HG03457 (cell line): ENCODE results near the gene DLG2.
"Not testable (repeated sequence)": the region's sequence is repeated elsewhere in the genome, so short reads cannot be mapped to it uniquely, and the experiment has no call there.

ENCODE experiments used
- ATAC-seq: cut with Tn5 transposase; IDR thresholded peaks from one replicate; pipeline ENCODE4 v1.9.1; 2021; ENCODE audit warnings: moderate number of reproducible peaks; ENCODE audit not compliant: unreplicated experiment

DLG2 gene

GRCh38 chr11:83784419-83784818 lies 1842.7 kb downstream of the DLG2 start:
- ATAC-seq = no peak

GRCh38 chr11:83782329-83782728 lies 1844.8 kb downstream of the DLG2 start:
- no peak for ATAC-seq

GRCh38 chr11:83779876-83780275 lies 1847.3 kb downstream of the DLG2 start:
- ATAC-seq = no peak

- no peak for ATAC-seq
Observed at GRCh38 chr11:83778596-83778995, 1848.5 kb downstream of the DLG2 start.

- no peak for ATAC-seq
Observed at GRCh38 chr11:83773950-83774880, 1852.9 kb downstream of the DLG2 start.

GRCh38 chr11:83768489-83768888 lies 1858.7 kb downstream of the DLG2 start:
- ATAC-seq = no peak

- no peak for ATAC-seq
Observed at GRCh38 chr11:83766932-83767331, 1860.2 kb downstream of the DLG2 start.

- no peak for ATAC-seq
Observed at GRCh38 chr11:83764643-83765042, 1862.5 kb downstream of the DLG2 start.

GRCh38 chr11:83760932-83761331 lies 1866.2 kb downstream of the DLG2 start:
- no peak for ATAC-seq

- ATAC-seq = no peak
Observed at GRCh38 chr11:83759148-83759547, 1868.0 kb downstream of the DLG2 start.

- ATAC-seq = no peak
Observed at GRCh38 chr11:83751041-83751440, 1876.1 kb downstream of the DLG2 start.

- no peak for ATAC-seq
Observed at GRCh38 chr11:83746921-83747585, 1880.1 kb downstream of the DLG2 start.

GRCh38 chr11:83744620-83745192 lies 1882.4 kb downstream of the DLG2 start:
- no peak for ATAC-seq

GRCh38 chr11:83736684-83737083 lies 1890.5 kb downstream of the DLG2 start:
- ATAC-seq = no peak

- ATAC-seq = no peak
Observed at GRCh38 chr11:83734120-83734519, 1893.0 kb downstream of the DLG2 start.

GRCh38 chr11:83731288-83731687 lies 1895.9 kb downstream of the DLG2 start:
- not testable (repeated sequence) for ATAC-seq

GRCh38 chr11:83728281-83728680 lies 1898.9 kb downstream of the DLG2 start:
- ATAC-seq = no peak

- no peak for ATAC-seq
Observed at GRCh38 chr11:83727251-83727650, 1899.9 kb downstream of the DLG2 start.

GRCh38 chr11:83726316-83726715 lies 1900.8 kb downstream of the DLG2 start:
- ATAC-seq = no peak

- no peak for ATAC-seq
Observed at GRCh38 chr11:83725728-83726127, 1901.4 kb downstream of the DLG2 start.

- no peak for ATAC-seq
Observed at GRCh38 chr11:83725269-83725560, 1901.9 kb downstream of the DLG2 start.

- no peak for ATAC-seq
Observed at GRCh38 chr11:83723999-83724398, 1903.1 kb downstream of the DLG2 start.
